ENCODE measurements around the gene CEACAM16. TPM values are rescaled to one million over a fixed set of nuclear protein-coding genes. Genes with fewer than 3 reads are reported as not detected.
A peak's percentile ranks its signal among the peaks of the same experiment; 100 is the strongest.

CEACAM16 gene
- total RNA-seq: not detected
- long read RNA-seq: 0 reads

GRCh38 chr19:44698492-44699201 lies at the start of gene CEACAM16:
Gene CEACAM16 (plus strand): TSS chr19:44699151. CDS start chr19:44701457, 2,306 bp downstream.
- H3K27ac ChIP-seq: no peak within 1 kb of the TSS
- ATAC-seq: no peak

GRCh38 chr19:44649578-44650145 lies 49.3 kb upstream of the CEACAM16 start:
- TF ChIP-seq CTCF (IDR thresholded peaks at IDR 0.05) (peak in 1 of 4 donors; percentile 8), POLR2A (IDR thresholded peaks at IDR 0.05) (no peak)
- H3K9me3 ChIP-seq: no peaks in the 10 kb centered on the region
- no peak overlapping the region for H3K4me3 ChIP-seq
- DNase-seq: peak; percentile 28 to 78 (median 70)
- ATAC-seq: peak; percentile 16 to 45 (median 30)
- no peaks in the 10 kb centered on the region for H3K27me3 ChIP-seq
- intact Hi-C loops (cut with DNase I): loop anchor here in 1 of 2 donors (10.0 kb wide), 1 partner anchor 65 kb away; no protein-coding TSS in a partner anchor
- no CpG with 5 or more reads among the region's 15 CpGs for WGBS (ENCODE audit: insufficient coverage, low coverage, low lambda C conversion rate, missing lambda C conversion rate)
- peaks cover 7 to 60% (median 34%) of the 10 kb centered on the region in 4 donors for H3K36me3 ChIP-seq
- H3K4me1 ChIP-seq: peaks cover 0 to 40% (median 20%) of the 10 kb centered on the region in 4 donors
- H3K27ac ChIP-seq: peak overlapping the region in 2 of 3 donors; percentile 67 to 79

More at GRCh38 chr19:44698492-44699201, at the start of gene CEACAM16:
- H3K27me3 ChIP-seq: no peaks in the 10 kb centered on the region
- H3K9me3 ChIP-seq: no peaks in the 10 kb centered on the region
- H3K36me3 ChIP-seq: no peaks in the 10 kb centered on the region
- no peak within 1 kb of the TSS for H3K4me3 ChIP-seq
- WGBS (ENCODE audit: insufficient coverage, low coverage, low lambda C conversion rate, missing lambda C conversion rate): 67% methylated on average over 8 of the region's 13 CpGs
- TF ChIP-seq POLR2A (IDR thresholded peaks at IDR 0.05) (no peak), CTCF (IDR thresholded peaks at IDR 0.05) (no peak)
- H3K4me1 ChIP-seq: peaks cover 0 to 37% (median 17%) of the 10 kb centered on the region in 4 donors
- no peak for DNase-seq
- intact Hi-C loops (cut with DNase I): no loop called here

- Histone ChIP-seq H3K4me3 (no peak overlapping the region), H3K27ac (no peak overlapping the region), H3K36me3 (peaks cover 10 to 72% (median 40%) of the 10 kb centered on the region in 4 donors), H3K9me3 (no peaks in the 10 kb centered on the region), H3K27me3 (no peaks in the 10 kb centered on the region), H3K4me1 (peaks cover 0 to 24% (median 9%) of the 10 kb centered on the region in 4 donors)
- DNase-seq: peak in 1 of 3 donors; percentile 14
- no peak for ATAC-seq
- WGBS (ENCODE audit: insufficient coverage, low coverage, low lambda C conversion rate, missing lambda C conversion rate): 74% methylated on average over 4 of the region's 5 CpGs
- intact Hi-C loops (cut with DNase I): loop anchor here in 1 of 2 donors (10.0 kb wide), 1 partner anchor 69 kb away; no protein-coding TSS in a partner anchor
- no peak for TF ChIP-seq POLR2A (IDR thresholded peaks at IDR 0.05)
- no peak for TF ChIP-seq CTCF (IDR thresholded peaks at IDR 0.05)
Measured at GRCh38 chr19:44653343-44653742, 45.6 kb upstream of the CEACAM16 start.

GRCh38 chr19:44653977-44654774 lies 44.8 kb upstream of the CEACAM16 start:
- peaks cover 0 to 16% (median 5%) of the 10 kb centered on the region in 4 donors for H3K4me1 ChIP-seq
- DNase-seq: peak; percentile 85 to 88 (median 87)
- intact Hi-C loops (cut with DNase I): loop anchor here in 1 of 2 donors (10.0 kb wide), 1 partner anchor 69 kb away; no protein-coding TSS in a partner anchor
- no peak for TF ChIP-seq POLR2A (IDR thresholded peaks at IDR 0.05)
- TF ChIP-seq CTCF (IDR thresholded peaks at IDR 0.05): peak; percentile 63 to 84 (median 74)
- H3K9me3 ChIP-seq: no peaks in the 10 kb centered on the region
- no peak overlapping the region for H3K4me3 ChIP-seq
- no peaks in the 10 kb centered on the region for H3K27me3 ChIP-seq
- 22% methylated on average over 9 of the region's 16 CpGs for WGBS (ENCODE audit: insufficient coverage, low coverage, low lambda C conversion rate, missing lambda C conversion rate)
- peaks cover 10 to 78% (median 45%) of the 10 kb centered on the region in 4 donors for H3K36me3 ChIP-seq
- ATAC-seq: peak; percentile 75 to 90 (median 81)
- H3K27ac ChIP-seq: no peak overlapping the region
